A549 treated with Mapracorat at 1 μM for 4 hours (cell line): ENCODE results near the gene RAD51. TPM values are rescaled to one million over a fixed set of nuclear protein-coding genes. Genes with fewer than 3 reads are reported as not detected.

Experiments used
- total RNA-seq: library from RNA; stranded (reverse); fragments of 200-300 nt; extraction: Qiagen RNA extraction; gene quantifications from 5 replicates; pipeline ENCODE4 v1.2.3, GENCODE V29; 2022

The RAD51 gene
- 17.3 to 21.5 TPM (median 19.4 TPM) in 5 replicates for total RNA-seq

DNA sequence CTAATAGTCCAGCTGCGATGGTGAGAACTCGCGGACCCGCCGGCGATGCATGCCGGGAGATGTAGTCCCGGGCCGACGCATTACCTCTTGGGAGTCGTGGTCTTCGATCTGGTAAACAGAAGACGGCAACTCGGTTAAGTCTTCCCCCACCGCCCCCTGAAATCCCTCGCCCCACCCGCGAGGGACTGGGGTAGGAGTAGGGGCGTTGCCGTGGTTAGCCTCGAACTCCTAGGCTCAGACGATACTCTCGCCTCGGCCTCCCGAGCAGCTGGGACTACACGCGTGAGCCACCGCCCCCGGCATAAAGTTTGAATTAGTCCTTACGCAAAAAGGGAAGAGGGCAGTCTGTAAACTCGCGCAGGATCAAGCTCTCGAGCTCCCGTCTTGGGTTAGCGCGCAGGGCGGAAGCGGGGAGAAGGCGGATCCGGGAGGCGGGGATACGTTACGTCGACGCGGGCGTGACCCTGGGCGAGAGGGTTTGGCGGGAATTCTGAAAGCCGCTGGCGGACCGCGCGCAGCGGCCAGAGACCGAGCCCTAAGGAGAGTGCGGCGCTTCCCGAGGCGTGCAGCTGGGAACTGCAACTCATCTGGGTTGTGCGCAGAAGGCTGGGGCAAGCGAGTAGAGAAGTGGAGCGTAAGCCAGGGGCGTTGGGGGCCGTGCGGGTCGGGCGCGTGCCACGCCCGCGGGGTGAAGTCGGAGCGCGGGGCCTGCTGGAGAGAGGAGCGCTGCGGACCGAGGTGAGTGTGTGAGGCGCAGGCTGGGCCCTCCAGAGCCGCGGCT lies at the start of gene RAD51:
TSS of gene RAD51 (plus strand) at position 487 of the 781 bp plus-strand sequence. CDS start 3,585 bp downstream, outside the sequence.

DNA sequence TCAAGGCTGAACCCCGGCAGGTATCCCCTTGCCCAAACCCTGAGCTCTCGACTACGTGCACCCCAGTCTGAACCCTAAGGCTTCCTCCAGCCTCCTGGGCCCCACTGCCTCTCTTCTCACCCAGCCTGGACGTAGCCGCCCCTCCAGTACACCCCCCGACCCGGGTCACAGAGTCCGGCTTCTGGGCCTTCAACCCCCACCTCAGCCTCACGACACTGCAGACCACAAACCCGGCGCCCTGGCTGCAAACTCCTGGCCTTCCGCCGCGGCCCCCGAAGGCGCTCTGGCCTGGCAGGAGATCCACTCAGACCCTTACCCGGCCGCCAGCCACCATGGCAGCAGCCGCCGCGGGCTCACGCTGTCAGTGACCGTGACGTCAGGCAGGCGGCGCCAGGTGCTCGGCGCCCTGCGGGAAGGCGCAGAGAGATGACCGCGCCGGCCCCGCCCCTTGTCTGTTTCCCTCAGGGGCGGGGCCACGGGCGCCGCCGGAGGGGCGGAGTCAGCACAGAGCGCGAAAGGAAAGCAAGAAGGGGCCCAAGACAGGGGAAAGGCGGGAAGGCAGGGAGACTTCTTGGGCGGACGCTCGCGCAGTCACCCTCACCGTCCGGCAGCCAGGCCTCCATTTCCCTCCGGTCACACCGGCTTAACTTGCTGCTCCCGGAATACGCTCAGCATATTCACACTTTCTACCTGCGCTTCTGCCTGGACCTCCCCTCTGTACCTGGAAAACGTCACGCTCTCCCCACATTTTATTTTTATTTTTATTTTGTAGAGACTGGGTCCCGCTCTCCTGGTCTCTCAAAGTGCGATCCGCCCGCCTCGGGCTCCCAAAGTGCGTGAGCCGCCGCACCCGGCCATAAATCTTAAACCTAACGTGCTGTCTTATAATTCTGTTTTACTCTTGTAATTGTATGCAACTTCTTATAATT lies 60.2 kb downstream of the RAD51 start, which contains the start of gene RMDN3:
TSS of gene RMDN3 (minus strand) at position 372 of the 929 bp plus-strand sequence. CDS start 471 bp downstream, outside the sequence.

DNA sequence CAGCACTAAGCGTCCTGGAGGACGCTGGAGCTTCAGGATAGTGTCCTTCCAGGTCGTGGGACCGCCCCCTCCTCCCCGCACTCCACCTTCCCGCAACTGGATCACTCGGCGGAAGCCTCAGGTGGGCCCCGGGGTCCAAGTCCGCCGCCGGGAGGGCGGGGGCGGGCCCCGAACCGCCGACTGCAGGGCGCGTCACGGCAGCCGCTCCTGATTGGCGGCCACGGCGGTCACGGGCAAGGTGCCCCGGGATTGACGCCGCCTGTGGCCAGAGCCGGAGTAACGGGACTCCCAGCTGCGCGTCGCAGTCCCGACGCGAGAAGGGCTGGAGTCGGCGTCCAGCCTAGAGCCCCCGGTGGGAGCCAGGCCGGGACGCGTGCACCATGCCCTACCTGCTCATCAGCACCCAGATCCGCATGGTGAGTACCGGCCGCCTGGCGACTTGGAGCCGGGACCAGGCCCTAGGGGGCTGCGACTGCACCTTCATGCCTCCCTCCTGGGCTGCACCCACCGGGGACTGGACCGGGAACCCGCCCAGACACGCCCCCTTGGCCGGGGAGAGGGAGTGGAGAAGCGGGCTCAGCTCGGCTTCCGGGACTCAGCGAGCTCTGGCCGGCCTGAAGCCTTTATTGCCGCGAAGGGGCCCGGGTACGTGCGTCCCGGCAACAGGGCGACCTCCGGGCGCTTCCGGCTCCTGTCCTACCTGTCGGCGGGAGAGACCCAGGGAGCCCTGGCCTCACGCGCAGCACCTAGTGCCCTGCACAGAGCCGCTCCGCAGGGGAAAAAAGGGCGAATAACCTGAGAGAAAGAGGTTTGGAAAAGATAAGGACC lies 69.0 kb downstream of the RAD51 start, which contains the start of gene GCHFR:
TSS of gene GCHFR (plus strand) at position 268 of the 828 bp plus-strand sequence. CDS start at position 381, 113 bp downstream.

DNA sequence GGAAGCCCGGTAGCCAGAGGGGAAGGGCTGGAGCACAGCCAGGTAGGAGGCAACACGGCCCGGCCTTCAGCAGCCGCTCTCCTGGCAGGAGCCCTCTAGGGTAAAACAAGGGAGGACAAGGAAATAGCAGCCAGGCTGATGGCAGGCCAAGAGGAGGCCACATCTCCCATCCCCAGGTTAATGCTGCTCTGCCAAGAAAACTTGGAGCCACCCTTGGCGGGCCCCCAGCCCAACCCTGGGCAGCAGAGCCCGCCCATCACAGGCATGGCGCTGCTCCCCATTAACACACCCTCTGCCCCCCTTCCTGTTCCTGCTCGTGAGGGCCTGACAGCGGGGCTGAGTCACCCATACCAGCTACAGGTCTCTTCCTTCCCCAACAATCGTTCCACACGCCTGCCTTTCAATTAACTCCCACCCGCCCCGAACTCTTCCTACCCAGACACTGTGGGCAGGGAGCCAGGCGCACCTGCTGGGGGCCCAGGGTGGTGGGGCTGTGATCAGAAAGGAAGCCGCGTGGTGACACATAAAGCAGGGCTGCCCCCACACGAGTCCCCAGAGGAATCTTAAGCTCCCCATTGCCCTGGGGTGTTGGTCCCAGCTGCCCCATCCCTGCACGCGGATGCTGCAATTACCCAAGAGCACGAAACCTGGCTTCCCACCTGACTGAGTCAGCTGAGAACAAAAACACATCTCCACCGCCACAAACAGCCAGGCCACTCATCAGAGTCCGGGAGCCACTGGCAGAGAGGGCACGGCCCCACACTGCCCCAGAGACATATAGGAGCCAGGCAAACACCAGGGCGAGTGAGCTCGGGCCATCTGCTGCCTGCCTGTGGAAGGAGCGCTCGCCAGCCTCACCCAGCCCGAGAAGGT lies 74.5 kb downstream of the RAD51 start, which contains the start of gene C15orf62:
TSS of gene C15orf62 (plus strand) at position 707 of the 873 bp plus-strand sequence. CDS start 516 bp downstream, outside the sequence.

Other genes starting within 250 kb of the RAD51 start
- 14.2 to 19.8 TPM (median 18.8 TPM) in 5 replicates for gene CHST14, start 224.2 kb upstream of the RAD51 start, total RNA-seq
- gene CCDC32, start 130.1 kb upstream of the RAD51 start, total RNA-seq, result 11.9 to 17.7 TPM (median 15.5 TPM) in 5 replicates
- gene RPUSD2, start 125.9 kb upstream of the RAD51 start, total RNA-seq, result 13.3 to 15.7 TPM (median 15.3 TPM) in 5 replicates
- 5.3 to 7.2 TPM (median 6.8 TPM) in 5 replicates for gene KNL1, start 100.9 kb upstream of the RAD51 start, total RNA-seq
- gene RMDN3, start 60.1 kb downstream of the RAD51 start, total RNA-seq, result 21.8 to 22.8 TPM (median 22.2 TPM) in 5 replicates
- gene GCHFR, start 68.9 kb downstream of the RAD51 start, total RNA-seq, result 6.7 to 8.7 TPM (median 7.4 TPM) in 5 replicates
- gene C15orf62, start 74.8 kb downstream of the RAD51 start, total RNA-seq, result 0.07 TPM in 3 of 5 replicates, not detected in the others
- gene ZFYVE19, start 111.9 kb downstream of the RAD51 start, total RNA-seq, result 13.9 to 19.2 TPM (median 17.3 TPM) in 5 replicates
- gene DNAJC17, start 112.3 kb downstream of the RAD51 start, total RNA-seq, result 18.5 to 28.4 TPM (median 24.0 TPM) in 5 replicates
- gene PPP1R14D, start 133.5 kb downstream of the RAD51 start, total RNA-seq, result 0.20 to 0.33 TPM in 2 of 5 replicates, not detected in the others
- gene SPINT1, start 148.9 kb downstream of the RAD51 start, total RNA-seq, result 0.59 to 1.2 TPM (median 0.91 TPM) in 5 replicates
- 4.2 to 5.8 TPM (median 4.8 TPM) in 5 replicates for gene RHOV, start 179.1 kb downstream of the RAD51 start, total RNA-seq
- 18.7 to 25.6 TPM (median 23.9 TPM) in 5 replicates for gene VPS18, start 199.3 kb downstream of the RAD51 start, total RNA-seq
- gene DLL4, start 234.2 kb downstream of the RAD51 start, total RNA-seq, result 1.1 to 2.0 TPM (median 1.8 TPM) in 5 replicates